GM19240 (cell line): Measurements from ENCODE around the gene EP400.
A peak's percentile ranks its signal among the peaks of the same experiment; 100 is the strongest.

Source experiments
- DNase-seq: peaks from one replicate; pipeline ENCODE4 v3.0.0; 2011; ENCODE audit warnings: low spot score; ENCODE audit not compliant: insufficient read length

The EP400 gene

GRCh38 chr12:131912518-131913274, 37.0 kb upstream of the EP400 start:
- DNase-seq = no peak

DNA sequence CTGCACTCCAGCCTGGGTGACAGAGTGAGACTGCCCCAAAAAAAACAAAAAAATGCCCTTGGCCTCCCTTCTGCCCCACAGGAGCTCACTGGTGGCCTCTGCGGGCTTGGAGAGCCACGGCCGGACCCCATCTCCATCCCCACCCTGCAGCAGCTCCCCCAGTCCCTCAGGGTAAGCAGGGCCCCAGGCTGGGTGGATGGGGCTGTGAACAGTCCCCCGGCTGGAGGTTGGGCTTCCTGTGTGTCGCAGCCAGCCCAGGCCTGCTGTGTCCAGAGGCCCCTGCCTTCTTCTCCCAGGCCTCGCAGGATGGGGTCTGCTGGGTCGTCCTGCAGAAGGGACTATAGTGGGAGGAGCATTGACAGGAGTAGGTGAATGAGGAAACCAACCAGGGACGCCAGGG, 36.1 kb upstream of the EP400 start:
- no peak for DNase-seq

GRCh38 chr12:131914179-131914702, 35.5 kb upstream of the EP400 start:
- no peak for DNase-seq

DNA sequence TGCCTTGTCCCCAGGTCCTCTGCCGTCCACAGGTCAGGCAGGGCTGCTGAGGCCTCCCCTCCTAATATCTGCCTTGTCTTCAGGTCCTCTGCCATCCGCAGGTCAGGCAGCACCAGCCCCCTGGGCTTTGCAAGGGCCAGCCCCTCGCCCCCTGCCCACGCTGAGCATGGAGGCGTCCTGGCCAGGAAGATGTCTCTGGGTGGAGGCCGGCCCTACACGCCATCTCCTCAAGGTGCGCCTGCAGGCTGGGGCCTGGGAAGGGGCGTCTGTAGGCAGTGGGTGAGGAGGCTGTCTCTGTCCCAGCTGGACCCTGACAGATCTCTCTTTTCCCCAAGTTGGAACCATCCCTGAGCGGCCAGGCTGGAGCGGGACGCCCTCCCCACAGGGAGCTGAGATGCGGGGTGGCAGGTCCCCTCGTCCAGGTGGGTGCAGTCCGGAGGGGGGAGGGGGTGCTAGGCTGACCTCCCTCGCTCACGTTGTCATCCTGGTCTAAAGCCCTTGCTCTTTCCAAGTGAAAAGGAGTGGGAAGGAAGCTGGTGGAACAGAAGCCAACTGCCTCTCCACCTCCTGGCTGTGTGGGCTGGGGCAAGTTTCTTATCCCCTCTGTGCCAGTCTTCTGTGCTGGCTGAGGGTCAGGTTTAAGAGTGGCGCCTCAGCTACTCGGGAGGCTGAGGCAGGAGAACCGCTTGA, 34.6 kb upstream of the EP400 start:
- DNase-seq = no peak

GRCh38 chr12:131915823-131916222, 33.9 kb upstream of the EP400 start:
- DNase-seq = no peak

DNA sequence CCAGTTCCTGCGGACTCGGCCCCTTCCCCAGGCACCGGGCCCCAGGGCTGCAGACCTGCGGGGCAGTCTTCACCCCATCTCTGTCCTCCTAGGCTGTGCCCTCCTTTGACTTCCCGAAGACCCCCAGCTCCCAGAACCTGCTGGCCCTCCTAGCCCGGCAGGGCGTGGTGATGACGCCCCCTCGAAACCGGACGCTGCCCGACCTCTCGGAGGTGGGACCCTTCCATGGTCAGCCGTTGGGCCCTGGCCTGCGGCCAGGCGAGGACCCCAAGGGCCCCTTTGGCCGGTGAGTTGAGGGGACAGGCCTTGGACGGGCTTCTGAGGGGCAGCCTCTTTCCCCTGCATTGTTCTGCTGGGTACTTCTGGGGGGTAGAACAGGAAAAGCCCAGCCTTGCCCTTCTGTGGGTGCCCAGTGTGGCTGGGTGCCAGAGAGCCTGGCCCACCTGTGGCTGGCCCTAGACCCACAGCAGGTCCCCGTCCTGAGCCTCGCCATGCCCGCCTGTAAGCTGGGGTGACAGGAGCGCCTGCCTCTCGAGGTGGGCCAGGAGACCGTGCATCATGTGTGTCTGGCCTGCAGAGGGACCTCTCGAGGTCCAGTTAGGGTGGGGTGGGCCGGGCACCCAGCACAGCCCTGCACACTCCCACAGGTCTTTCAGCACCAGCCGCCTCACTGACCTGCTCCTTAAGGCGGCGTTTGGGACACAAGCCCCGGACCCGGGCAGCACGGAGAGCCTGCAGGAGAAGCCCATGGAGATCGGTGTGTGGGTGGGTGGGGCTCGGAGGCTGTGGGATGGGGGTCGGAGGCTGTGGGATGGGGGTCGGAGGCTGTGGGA, 33.2 kb upstream of the EP400 start:
- DNase-seq = no peak

DNA sequence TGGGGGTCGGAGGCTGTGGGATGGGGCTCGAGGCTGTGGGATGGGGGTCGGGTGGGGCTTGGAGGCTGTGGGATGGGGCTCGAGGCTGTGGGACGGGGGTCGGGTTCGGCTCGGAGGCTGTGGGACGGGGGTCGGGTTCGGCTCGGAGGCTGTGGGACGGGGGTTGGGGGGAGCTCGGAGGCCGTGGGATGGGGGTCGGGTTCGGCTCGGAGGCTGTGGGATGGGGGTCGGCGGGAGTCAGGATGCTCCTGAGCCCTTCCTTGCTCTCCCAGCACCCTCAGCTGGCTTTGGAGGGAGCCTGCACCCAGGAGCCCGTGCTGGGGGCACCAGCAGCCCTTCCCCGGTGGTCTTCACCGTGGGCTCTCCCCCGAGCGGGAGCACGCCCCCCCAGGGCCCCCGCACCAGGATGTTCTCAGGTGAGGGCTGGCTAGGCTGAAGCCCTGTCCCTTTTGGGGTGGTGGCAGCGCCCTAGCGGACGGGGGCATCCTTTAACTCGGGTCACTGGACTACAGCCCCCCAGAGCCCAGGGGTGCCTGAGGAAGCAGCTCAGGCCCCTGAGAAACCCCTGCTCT, 32.5 kb upstream of the EP400 start:
- no peak for DNase-seq

DNA sequence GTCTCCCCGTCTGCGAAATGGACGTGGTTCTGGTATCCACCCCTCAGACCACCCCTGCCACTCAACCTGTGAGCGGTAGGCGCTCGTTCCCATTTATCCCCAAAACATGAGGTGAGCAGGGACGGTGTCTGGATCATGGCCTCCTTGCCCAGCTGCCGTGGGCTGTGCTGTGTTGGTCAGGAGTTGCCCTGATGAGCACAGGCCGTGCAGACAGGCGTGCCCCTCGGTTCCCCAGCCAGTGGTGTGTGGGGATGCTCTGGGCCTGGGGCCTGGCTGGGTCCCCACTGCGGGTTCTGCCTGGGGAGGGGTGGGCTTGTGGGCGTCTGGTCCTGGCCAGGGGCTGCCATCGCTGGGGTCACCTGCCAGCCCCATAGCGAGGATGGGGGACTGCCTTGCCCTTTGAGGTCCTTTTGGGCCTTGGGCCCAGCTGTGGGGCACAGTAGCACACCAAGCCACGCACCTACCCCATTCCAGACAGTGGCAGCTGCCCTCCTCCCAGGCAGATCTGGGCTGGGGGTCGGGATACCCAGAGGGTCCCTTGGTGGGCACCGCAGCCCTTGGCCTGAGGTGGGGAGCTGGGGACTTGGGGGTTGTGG, 31.9 kb upstream of the EP400 start:
- DNase-seq = no peak

GRCh38 chr12:131918311-131919050, 31.3 kb upstream of the EP400 start:
- DNase-seq = no peak

- no peak for DNase-seq
Measured at GRCh38 chr12:131919051-131919347, 30.7 kb upstream of the EP400 start.

DNA sequence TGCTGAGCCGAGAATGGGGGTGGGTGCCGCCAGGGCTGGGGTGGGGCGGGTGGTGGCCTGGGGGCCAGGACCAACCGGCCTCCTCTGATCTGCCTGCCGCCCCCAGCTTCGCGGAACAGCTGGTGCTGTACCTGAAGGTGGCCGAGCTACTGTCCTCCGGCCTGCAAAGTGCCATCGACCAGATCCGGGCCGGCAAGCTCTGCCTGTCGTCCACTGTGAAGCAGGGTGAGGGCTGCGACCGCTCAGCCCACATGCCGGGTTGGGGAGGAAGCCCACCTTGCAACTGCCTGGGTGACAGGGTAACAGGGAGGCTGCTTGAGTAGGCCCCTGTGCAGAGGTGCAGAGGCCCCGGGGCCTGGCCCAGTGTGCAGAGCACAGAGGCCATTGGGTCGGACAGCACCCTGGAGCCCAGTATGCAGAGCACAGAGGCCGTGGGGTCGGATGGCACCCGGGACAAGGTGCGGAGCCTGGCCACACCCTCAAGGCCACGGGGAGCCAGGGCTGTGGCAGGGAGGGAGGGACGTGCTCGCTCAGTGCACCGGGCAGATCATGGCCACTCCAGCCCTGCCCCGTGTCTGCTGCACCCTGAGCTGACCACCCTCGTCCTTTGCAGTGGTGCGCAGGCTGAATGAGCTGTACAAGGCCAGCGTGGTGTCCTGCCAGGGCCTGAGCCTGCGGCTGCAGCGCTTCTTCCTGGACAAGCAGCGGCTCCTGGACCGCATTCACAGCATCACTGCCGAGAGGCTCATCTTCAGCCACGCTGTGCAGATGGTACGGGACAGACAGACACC, 30.2 kb upstream of the EP400 start:
- DNase-seq = no peak

DNA sequence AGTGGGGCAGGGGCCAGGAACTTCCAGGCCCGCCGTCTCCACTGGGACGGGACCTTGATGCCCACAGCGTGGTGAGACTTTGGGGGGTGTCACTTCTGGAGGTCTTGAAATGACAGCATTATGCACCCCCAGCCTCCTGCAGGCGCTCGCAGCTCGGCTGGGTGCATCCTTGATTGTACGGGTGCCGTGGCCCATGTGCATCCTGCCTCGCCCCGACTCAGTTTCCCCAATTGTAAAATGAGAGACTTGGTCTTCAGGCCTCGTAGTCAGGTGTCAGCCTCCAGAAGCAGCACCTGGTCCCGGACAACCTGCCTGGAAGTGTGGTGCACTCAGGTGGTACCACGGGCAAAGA, 29.6 kb upstream of the EP400 start:
- no peak for DNase-seq

- no peak for DNase-seq
Measured at GRCh38 chr12:131920902-131921840, 28.6 kb upstream of the EP400 start.

DNA sequence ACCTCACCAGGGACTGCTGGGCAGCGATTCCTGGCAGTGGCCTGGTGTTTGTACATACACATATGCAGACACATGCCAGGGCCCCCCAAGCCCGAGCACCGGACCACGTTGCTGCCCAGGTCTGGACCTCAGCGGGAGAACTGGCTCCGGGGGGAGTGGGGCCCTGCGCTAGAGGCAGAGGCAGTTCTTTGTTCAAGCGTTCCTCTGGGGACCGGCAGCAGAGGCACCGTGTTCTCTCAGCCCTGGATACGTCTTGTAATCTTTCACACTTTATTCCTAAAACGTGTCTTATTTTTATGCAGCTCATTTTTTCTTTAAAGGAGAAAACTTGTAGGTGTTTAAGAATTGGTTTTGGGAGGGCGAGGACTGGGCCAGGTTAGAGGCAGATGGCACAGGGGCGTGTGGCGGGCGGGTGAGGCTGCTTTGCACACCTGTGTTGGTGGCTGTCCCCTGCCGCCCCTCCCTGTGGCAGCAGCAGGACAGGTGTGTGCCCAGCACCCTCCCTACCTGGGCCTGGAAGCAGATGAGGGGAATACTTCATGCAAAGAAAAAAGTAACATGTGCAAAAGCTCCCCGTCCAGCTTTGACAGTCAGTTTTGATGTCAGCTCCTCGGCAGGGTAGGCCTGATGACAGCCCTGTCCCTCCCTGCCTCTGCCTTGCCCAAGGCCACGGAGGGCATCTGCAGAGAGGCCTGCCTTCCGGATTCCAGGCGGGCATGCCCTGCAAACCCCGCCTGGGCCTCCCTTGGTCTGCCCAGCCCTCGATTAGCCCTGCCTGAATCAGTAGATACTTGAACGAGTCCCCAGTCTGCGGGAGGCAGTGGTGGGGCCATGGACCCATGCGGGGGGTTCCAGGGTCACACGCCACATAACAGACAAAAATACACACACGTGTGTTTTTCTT, 27.6 kb upstream of the EP400 start:
- DNase-seq = no peak

DNA sequence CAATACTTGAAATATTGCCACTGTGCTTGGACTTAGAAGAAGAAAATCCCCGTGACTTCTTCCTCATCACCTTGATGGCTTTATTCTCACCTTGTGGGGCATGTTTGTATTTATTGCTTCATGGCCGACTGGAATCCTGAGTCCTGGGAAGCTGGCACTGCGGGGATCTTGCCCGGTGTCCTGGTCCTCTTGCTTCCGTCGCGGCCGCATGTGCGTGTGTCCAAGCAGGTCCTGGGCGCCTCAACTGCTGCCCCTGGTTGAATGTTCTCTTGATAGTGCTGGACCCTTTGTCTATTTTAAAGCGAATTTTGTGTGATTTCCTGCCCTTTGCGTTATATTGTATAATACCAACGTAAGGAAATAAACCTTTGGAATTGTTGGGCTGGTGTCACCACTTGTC, 27.0 kb upstream of the EP400 start:
- DNase-seq = no peak

DNA sequence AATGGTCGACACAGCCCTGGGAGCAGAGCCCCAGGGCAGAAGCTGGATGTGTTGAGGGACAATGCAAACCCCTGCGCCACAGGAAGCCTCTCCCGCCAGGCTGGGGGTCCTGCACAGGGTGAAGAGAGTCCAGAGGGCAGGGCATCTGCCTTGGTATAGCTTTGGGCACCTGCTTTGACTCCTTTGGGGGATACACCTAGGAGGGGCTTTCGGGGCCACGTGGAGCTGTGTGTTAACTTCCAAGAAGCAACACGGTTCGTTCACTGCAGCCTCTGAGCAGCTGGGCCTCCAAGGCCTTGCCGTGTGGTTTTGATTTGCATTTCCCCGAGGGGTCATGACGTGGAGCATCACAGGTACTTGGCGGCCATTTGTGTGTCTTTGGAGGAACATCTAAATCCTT, 26.5 kb upstream of the EP400 start:
- DNase-seq = peak; percentile 81

DNA sequence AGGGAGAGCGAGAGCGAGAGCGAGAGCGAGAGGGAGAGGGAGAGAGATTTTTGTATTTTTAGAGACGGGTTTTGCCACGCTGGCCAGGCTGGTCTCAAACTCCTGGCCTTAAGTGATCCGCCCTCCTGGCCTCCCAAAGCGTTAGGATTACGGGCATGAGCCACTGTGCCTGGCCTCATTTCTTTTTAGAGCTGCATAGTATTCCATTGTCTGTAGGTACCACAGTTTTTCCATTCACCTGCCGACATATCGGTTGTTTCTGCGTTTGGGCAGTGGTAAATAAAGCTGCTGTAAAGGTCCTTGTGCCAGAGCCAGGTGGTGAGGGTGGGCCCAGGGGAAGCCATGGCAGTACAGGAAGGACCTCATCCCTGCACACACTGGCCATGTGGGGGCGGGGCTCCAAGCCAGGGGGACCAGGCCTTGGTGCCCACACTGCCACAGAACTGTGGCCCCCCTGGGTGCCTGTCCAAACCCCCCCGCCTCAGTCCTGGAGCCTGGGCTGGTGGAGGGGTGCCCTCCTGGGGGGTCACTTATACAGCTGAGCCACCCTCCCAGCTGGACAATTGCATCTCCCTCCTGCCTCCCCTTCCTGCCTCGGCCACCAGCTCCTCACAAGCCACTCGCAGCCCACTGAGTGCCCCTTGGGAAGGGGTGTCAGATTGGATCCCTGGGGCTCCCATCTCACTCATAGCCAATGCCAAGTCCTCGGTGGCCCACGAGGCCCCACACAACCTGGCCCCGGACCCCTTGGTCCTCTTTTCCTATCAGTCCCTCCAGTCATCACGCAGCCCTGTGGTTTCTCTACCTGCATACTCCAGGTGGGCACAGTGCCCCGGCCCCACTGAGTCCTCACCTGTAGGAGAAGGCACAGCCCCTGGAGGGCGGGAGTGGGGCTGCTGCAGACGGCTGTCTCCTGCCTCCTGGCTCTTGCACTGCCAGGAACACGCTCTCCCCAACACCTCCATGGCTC, 22.3 kb upstream of the EP400 start:
- DNase-seq = no peak
